ENCODE results near the gene KLHL36. TPM values are rescaled to one million over a fixed set of nuclear protein-coding genes. Genes with fewer than 3 reads are reported as not detected.

The KLHL36 gene
- total RNA-seq, 2 experiments from 2014 or later: 32.6 to 34.8 TPM

DNA sequence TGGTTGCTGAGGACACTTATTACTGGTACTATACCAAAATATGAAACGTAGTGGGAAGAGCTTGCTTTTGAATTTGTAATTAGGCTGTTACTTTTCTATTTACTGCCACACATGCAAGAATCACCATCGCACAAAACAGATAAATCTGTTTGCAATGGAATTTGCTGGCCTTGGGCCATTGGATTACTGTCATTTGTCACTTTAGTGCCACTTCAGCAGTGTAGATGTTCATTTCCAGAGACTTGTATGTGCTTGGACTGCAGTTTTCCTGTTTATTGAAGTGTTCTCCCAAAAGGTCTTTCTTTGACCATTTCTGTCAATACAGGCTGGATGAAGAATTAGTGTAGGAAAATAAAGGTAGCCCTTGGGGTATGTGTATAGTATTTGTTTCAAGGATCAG is 55.9 kb downstream of the KLHL36 start:
- Mint-ChIP-seq H3K9me3 (no peaks in the 10 kb centered on the region), H3K4me1 (peaks cover 49% of the 10 kb centered on the region), H3K27me3 (no peaks in the 10 kb centered on the region), H3K27ac (no peak overlapping the region), H3K4me3 (no peak overlapping the region), H3K36me3 (peaks cover 20% of the 10 kb centered on the region)
- DNase-seq: no peak

DNA sequence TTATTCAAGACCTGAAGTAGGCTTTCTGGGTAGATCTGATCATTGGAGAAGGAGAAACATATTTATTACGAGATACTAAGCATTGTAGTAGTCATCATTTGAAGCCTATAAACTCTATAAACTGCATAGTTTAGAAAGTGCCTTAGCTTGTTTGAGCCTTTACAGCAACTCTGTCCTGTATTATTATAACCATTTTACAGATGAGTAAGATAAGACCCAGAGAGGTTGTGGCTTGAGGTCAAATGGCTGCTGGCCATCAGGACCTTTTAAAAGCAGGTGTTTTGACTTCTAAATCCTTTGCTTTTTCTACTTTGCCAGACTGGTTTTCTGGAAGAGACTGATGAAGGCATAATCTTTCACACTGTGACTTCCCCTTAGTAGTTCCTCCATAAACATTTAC is 58.5 kb downstream of the KLHL36 start:
- Mint-ChIP-seq H3K27ac (no peak overlapping the region), H3K4me3 (no peak overlapping the region), H3K9me3 (no peaks in the 10 kb centered on the region), H3K36me3 (peaks cover 18% of the 10 kb centered on the region), H3K4me1 (peaks cover 63% of the 10 kb centered on the region), H3K27me3 (no peaks in the 10 kb centered on the region)
- no peak for DNase-seq

DNA sequence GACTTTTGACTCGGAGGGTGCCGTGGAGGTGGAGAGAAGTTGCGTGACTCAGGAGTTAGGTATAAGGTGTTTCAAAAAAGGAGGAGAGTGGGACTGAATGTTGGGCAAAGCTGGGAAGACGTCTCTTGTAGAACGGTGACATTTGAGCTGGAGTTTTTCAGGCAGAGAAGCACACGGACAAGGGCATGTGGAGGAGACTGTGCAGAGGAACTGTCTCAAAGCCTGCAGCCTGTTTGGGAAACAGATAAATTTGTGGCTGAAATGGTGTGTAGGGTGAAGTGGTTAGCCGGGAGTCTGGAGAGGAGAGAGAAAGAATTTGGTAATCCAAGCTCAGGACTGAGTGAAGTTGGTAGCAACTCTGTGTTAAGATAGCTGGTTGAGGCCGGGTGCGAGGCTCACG is 61.3 kb downstream of the KLHL36 start:
- Mint-ChIP-seq H3K4me3 (no peak overlapping the region), H3K36me3 (peaks cover 11% of the 10 kb centered on the region), H3K9me3 (no peaks in the 10 kb centered on the region), H3K27me3 (no peaks in the 10 kb centered on the region), H3K4me1 (peaks cover 60% of the 10 kb centered on the region), H3K27ac (no peak overlapping the region)
- DNase-seq: no peak

DNA sequence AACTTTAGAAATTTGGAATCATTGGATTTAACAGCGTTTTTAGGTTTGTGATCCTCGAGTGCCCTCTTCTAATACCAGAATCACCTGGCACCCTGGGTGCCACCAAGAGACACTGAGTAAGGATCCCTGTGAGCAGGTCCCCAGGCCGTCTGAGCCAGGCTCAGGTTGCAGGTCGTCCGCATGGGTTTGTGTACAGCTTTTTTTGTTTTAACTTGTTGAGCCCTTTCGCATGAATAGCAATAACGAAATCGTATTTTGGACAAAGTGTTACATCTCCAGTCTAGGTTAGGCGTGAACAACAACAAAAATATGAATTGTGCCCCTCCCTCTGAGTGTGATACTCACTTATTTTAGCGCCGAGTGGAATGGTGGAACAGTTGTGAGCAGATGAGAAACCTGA is 62.4 kb downstream of the KLHL36 start:
- H3K4me1 Mint-ChIP-seq: peaks cover 54% of the 10 kb centered on the region
- DNase-seq: no peak
- peaks cover 2% of the 10 kb centered on the region for H3K36me3 Mint-ChIP-seq
- no peak overlapping the region for H3K4me3 Mint-ChIP-seq
- H3K27me3 Mint-ChIP-seq: no peaks in the 10 kb centered on the region
- no peaks in the 10 kb centered on the region for H3K9me3 Mint-ChIP-seq
- no peak overlapping the region for H3K27ac Mint-ChIP-seq

Other genes starting within 250 kb of the KLHL36 start
- 10 to 100 TPM; 10.4 to 11.3 TPM for gene MEAK7, start 143.9 kb upstream of the KLHL36 start, total RNA-seq
- gene COTL1, start 30.4 kb upstream of the KLHL36 start, total RNA-seq: 100 to 1,000 TPM; 588 to 605 TPM
- gene USP10, start 51.5 kb downstream of the KLHL36 start, total RNA-seq: 100 to 1,000 TPM; 148 to 151 TPM
- gene CRISPLD2, start 171.5 kb downstream of the KLHL36 start, total RNA-seq: not detected